ENCODE data around the gene FIG4.
"Not testable (repeated sequence)": the region's sequence is repeated elsewhere in the genome, so short reads cannot be mapped to it uniquely, and the experiment has no call there.

The FIG4 gene

GRCh38 chr6:109852713-109853112 lies 161.6 kb downstream of the FIG4 start:
- no peak for DNase-seq (ENCODE audit: extremely low read depth, low read depth)
- no peak for TF ChIP-seq CTCF (IDR thresholded peaks at IDR 0.05; ENCODE audit: low read depth, low read length)

GRCh38 chr6:109853426-109853825 lies 162.3 kb downstream of the FIG4 start:
- no peak for TF ChIP-seq CTCF (IDR thresholded peaks at IDR 0.05; ENCODE audit: low read depth, low read length)
- DNase-seq (ENCODE audit: extremely low read depth, low read depth) = no peak

- DNase-seq (ENCODE audit: extremely low read depth, low read depth) = no peak
- TF ChIP-seq CTCF (IDR thresholded peaks at IDR 0.05; ENCODE audit: low read depth, low read length) = no peak
These were observed 162.9 kb downstream of the FIG4 start for GRCh38 chr6:109853951-109854350.

GRCh38 chr6:109854541-109855308 lies 163.6 kb downstream of the FIG4 start:
- no peak for DNase-seq (ENCODE audit: extremely low read depth, low read depth)
- TF ChIP-seq CTCF (IDR thresholded peaks at IDR 0.05; ENCODE audit: low read depth, low read length) = no peak

- not testable (repeated sequence) for DNase-seq (ENCODE audit: extremely low read depth, low read depth)
These were observed 164.5 kb downstream of the FIG4 start for GRCh38 chr6:109855476-109856040.

GRCh38 chr6:109861946-109862345 lies 170.8 kb downstream of the FIG4 start:
- TF ChIP-seq CTCF (IDR thresholded peaks at IDR 0.05; ENCODE audit: low read depth, low read length) = no peak
- no peak for DNase-seq (ENCODE audit: extremely low read depth, low read depth)

GRCh38 chr6:109864050-109864449 lies 173.0 kb downstream of the FIG4 start:
- no peak for TF ChIP-seq CTCF (IDR thresholded peaks at IDR 0.05; ENCODE audit: low read depth, low read length)

GRCh38 chr6:109865968-109866367 lies 174.9 kb downstream of the FIG4 start:
- no peak for TF ChIP-seq CTCF (IDR thresholded peaks at IDR 0.05; ENCODE audit: low read depth, low read length)
- DNase-seq (ENCODE audit: extremely low read depth, low read depth) = no peak

More at GRCh38 chr6:109864050-109864449, 173.0 kb downstream of the FIG4 start:
- no peak for DNase-seq (ENCODE audit: extremely low read depth, low read depth)
